Stimulated activated CD4-positive, alpha-beta T cell treated with anti-CD3 and anti-CD28 coated beads, Interleukin-12 subunit alpha, Interleukin-12 subunit beta, amount 100 ng/mL, for 24 hours (primary cell): ENCODE data around the gene APOBEC3H.

Experiments used
- DNase-seq, 2 experiments: peaks; one replicate each; pipeline ENCODE4 v3.0.0-alpha.2; 2020; ENCODE audit warnings: low read depth in 2 of 2

The APOBEC3H gene

DNA sequence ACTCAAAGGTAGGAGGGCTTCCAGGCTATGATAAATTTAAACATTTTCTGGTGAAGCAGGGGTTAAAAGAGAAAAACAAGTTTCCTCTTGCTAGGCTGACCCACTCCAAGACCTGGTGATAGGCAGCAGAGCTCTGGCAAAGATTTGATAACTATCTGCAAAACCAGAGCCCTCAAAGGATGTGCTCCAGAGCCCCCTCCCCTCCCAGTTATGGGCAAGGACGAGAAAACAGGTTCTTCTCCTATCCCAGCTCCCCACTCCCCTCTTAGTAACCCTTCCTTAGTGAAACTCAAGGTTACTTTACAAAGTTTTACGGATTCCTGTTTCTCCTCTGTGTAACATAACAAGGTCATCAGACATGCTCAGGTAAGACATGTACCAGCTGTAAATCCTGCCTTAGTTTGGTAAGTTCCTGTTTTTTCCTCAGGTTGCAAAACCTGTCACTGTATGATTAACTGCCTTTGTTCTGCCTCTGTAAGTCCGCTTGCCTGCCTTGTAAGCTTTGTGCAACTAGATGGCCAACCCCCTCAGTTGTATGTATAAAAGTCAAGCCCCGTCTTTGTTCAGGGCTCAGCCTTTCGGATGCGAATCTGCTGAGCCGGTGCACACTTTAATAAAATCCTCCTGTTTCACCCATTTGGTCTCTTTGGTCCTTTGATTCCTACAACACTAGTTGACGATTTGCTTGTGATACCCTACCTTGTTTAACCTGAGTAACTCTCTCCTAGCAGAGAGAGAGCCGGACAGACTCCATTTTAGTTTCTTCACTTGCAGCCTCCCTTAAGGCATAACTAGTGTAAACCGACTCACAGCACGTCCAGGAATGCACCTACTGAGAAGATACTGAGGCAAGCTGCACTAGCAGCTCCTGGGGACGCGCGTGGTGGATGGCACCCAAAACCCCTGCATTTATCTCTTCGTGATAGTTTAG lies 13.9 kb downstream of the APOBEC3H start:
- no peak for DNase-seq

- no peak for DNase-seq
These were observed 17.1 kb downstream of the APOBEC3H start for GRCh38 chr22:39114112-39114511.

GRCh38 chr22:39115570-39115969 lies 18.5 kb downstream of the APOBEC3H start:
- no peak for DNase-seq

DNA sequence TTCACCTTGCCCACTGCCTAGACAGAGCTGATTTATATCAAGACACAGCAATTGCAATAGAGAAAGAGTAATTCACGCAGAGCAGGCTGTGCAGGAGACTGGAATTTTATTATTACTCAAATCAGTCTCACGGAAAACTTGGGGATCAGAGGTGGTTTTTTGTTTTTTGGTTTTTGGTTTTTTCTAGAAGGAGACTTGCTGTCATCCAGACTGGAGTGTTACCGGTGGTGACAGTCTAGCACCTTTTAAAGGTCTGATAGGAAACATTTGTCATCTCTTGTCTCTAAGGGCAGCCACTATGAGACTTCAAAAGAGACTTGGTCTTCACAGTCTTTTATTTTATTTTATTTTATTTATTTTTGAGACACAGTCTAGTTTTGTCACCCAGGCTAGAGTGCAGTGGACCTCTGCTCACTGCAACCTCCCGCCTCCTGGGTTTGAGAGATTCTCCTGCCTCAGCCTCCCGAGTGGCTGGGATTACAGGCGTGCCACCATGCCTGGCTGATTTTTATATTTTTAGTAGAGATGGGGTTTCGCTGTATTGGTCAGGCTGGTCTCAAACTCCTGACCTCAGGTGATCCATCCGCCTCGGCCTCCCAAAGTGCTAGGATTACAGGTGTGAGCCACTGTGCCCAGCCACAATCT lies 19.1 kb downstream of the APOBEC3H start:
- no peak for DNase-seq

GRCh38 chr22:39117585-39118191 lies 20.6 kb downstream of the APOBEC3H start:
- DNase-seq = peak; percentile 55 to 71

GRCh38 chr22:39120983-39121382 lies 23.9 kb downstream of the APOBEC3H start:
- DNase-seq = no peak

GRCh38 chr22:39122772-39123470 lies 25.9 kb downstream of the APOBEC3H start:
- no peak for DNase-seq

DNA sequence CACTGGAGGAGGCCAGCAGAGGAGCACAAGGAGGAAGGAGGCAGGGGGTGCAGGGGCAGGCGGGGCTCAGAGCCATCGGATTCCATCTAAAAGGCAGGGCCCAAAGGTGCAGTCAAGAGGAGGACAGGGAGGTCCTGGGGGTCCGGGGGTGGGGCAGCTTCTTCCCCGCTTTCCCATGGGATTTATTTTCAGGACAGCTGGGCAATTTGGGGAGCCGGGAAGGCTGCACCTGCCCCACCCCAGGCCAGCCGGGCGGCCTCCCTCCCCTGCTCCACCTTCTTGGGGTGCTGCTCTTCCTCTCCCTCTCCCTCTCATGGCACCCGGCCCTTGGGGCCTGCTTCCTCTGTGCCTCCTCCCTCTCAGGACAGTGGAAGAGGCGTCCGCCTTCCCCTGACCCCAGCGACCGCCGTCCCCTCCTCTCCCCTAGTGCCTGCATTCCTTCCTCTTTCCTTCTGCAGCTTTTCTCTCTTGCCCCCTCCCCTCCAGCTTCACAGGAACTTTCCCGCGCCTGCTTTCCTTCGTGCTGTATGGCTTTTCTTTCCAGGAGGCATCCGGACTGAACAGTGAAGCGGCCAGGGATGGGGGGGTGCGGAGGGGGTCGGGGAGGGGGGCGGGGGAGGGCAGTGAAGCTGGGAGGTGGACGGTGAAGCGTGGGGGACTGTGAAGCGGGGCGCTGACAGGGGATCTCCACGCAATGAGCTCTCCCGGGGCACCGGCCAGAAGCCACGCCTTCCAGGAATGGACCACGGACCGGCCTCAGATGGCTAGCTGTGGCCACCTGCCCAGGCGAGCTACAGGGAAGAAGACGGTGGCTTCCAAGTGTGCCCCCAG lies 26.9 kb downstream of the APOBEC3H start:
- DNase-seq = no peak

GRCh38 chr22:39125622-39126021 lies 28.6 kb downstream of the APOBEC3H start:
- DNase-seq = no peak

GRCh38 chr22:39128508-39128907 lies 31.5 kb downstream of the APOBEC3H start:
- DNase-seq = no peak

GRCh38 chr22:39129081-39129480 lies 32.0 kb downstream of the APOBEC3H start:
- no peak for DNase-seq

DNA sequence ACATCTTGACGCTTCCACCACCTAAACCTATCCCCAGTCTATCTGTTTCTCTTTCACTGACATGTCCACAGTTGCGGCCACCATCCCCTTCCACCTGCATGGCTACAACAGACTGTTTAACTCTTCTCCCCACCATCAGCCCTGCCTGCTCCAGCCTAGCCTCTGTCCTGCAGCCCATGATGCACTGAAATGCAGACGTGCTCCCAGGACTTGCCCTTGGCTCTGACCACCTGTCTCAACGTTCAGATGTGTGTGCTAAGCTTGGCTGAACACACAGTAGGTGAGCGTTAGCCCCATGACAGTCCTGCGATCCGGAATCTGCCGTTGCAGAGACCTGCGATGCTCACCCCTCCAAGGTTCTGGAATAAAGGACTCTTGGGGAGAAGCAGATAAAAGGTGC lies 32.7 kb downstream of the APOBEC3H start:
- DNase-seq = no peak

DNA sequence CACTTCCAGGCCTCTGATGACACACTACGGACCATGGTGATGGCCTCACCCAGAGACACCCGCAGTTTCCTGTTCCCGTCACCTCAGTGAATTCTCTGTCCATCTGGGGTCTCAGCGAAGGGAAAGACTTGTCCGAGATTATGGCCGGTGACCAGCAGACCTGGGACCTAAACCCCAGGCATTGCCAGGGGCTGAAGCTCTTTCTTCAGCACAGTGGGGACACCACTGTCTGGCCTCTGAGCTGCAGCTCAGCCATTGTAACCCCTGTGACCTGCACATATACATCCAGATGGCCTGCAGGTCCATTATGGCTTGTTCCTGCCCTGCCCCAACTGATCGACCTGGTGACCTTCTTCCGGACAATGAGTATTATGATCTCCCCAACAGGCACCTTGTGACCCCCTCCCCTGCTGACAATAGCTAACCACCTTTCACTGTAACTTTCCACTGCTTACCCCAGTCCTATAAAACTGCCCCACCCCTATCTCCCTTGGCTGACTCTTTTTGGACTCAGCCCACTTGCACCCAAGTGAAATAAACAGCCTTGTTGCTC lies 33.2 kb downstream of the APOBEC3H start:
- no peak for DNase-seq

GRCh38 chr22:39130892-39131855 lies 34.1 kb downstream of the APOBEC3H start:
- no peak for DNase-seq

- no peak for DNase-seq
These were observed 35.2 kb downstream of the APOBEC3H start for GRCh38 chr22:39132281-39132680.

GRCh38 chr22:39132871-39133524 lies 36.0 kb downstream of the APOBEC3H start:
- DNase-seq = no peak

DNA sequence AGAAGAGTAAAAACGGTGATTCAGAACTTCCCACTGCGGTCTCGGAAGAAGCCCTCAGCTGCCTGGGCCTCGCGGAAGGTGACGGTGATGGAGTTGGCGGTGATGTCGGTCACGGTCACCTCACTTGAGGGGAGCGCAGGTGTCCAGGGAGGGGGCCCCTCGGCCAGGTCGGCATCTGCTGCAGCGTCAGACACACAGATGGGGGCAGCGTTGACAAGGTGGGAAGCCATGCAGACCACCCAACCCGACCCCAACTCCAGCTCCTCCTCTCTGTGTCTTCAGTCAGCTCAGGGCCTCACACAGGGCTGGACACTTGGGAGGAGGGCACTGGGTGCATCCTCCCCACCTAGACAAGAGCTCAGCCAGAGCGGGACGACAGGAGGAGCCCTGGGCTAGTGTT lies 36.8 kb downstream of the APOBEC3H start:
- DNase-seq = no peak

- DNase-seq = no peak
These were observed 37.5 kb downstream of the APOBEC3H start for GRCh38 chr22:39134366-39135091.
